Aorta (tissue), 5 donors: ENCODE measurements around the gene ZRANB3. TPM values are rescaled to one million over a fixed set of nuclear protein-coding genes. Genes with fewer than 3 reads are reported as not detected.
"Not testable (repeated sequence)": the region's sequence is repeated elsewhere in the genome, so short reads cannot be mapped to it uniquely, and the experiment has no call there.

ENCODE experiments used
- ATAC-seq: fragments of 200-7000 bp; cut with Tn5 transposase; one replicate; pipeline ENCODE4 v1.9.1; 2022; ENCODE audit warnings: moderate library complexity; ENCODE audit not compliant: low FRiP score
- DNase-seq, 2 donors: peaks; one replicate each; pipeline ENCODE4 v3.0.0-alpha.2; 2020
- H3K27ac ChIP-seq, 2 donors: one replicate each; pipeline ENCODE4 v1.5.1; 2013; ENCODE audit warnings: low read length in 2 of 2, mild to moderate bottlenecking in 2 of 2, moderate library complexity in 2 of 2, control low read depth in 1 of 2, inconsistent platforms in 1 of 2, low read depth in 1 of 2
- H3K27me3 ChIP-seq, 2 donors: one replicate each; pipeline ENCODE4 v1.6.1; 2013; ENCODE audit warnings: control low read depth in 1 of 2, low read length in 1 of 2, mild to moderate bottlenecking in 1 of 2, moderate library complexity in 1 of 2; ENCODE audit not compliant: insufficient read depth in 2 of 2, control insufficient read depth in 1 of 2
- H3K36me3 ChIP-seq, 2 donors: one replicate each; pipeline ENCODE4 v1.6.1; 2013; ENCODE audit warnings: control low read depth in 1 of 2, low read length in 1 of 2, mild to moderate bottlenecking in 1 of 2; ENCODE audit not compliant: insufficient read depth in 2 of 2, control insufficient read depth in 1 of 2
- H3K4me1 ChIP-seq, 2 donors: one replicate each; pipeline ENCODE4 v1.6.1; 2013; ENCODE audit warnings: low read length in 2 of 2, control low read depth in 1 of 2, mild to moderate bottlenecking in 1 of 2, moderate library complexity in 1 of 2; ENCODE audit not compliant: insufficient read depth in 2 of 2, control insufficient read depth in 1 of 2
- H3K4me3 ChIP-seq, 2 donors: one replicate each; pipeline ENCODE4 v1.5.1; 2013; ENCODE audit warnings: low read length in 2 of 2, control low read depth in 1 of 2, mild to moderate bottlenecking in 1 of 2
- H3K9me3 ChIP-seq: one replicate; pipeline ENCODE4 v1.6.1; 2013; ENCODE audit warnings: mild to moderate bottlenecking, low read length; ENCODE audit not compliant: control insufficient read depth
- WGBS, 2 donors: extraction: QIAGEN DNeasy Blood & Tissue Kit; methylation state at CpG; one replicate each; pipeline ENCODE4 v1.1.7; 2013; 5-methylcytosine and 5-hydroxymethylcytosine counted together
- intact Hi-C, 2 donors: fragments of 100-400 bp; cut with DNase I; formaldehyde crosslinking; loops; one replicate each; pipeline versions ENCODE4 v1.14.2 to v1.15.0; 2022
- polyA plus RNA-seq, 2 donors: library from polyadenylated mRNA; stranded (reverse); fragments of 200-250 nt; gene quantifications; one replicate each; pipeline ENCODE4 v1.2.3, GENCODE V29; 2013
- total RNA-seq, 2 donors: library from RNA; stranded (reverse); fragmentation: NEBNext Ultra II Directional; extraction: Animal tissue kit (Norgen Biotek cat#: 25700); gene quantifications; one replicate each; pipeline ENCODE4 v1.2.1, GENCODE V29; 2021
- donor health status: healthy with polysubstance abuse.
- donor health status: Bipolar disorder and iron deficiency.
- donor health status: DM: no; HTN: no; CAD: no.
- donor health status: DM: no; HTN: no; CAD: no.
- donor health status: DM: yes; HTN: yes; CAD: no.

The ZRANB3 gene
- total and polyA plus RNA-seq, 4 donors: 3.6 to 4.2 (median 3.8) TPM; not detected in 1

DNA sequence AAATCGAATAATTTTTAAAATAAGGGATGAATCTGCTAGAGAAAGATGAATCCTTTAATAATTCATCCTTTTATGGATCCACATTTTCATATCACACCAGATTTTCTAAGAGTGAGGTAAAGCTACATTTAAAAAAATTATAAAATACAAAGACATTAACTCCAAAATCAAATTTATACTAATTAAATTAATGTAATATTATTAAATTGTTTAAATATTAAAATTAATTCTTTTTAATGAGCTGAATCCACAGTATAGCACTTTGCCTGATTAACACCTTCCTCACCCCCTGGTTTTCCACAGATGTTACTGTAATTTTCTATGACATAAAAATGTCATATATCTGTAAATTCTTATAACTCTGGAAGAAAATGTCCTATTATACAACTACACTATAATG lies 26.2 kb downstream of the ZRANB3 start:
- no peak for DNase-seq
- Histone ChIP-seq H3K27me3 (no peaks in the 10 kb centered on the region), H3K36me3 (no peaks in the 10 kb centered on the region), H3K4me3 (no peak overlapping the region), H3K27ac (no peak overlapping the region), H3K9me3 (peaks cover 2% of the 10 kb centered on the region), H3K4me1 (peaks cover 0 to 2% of the 10 kb centered on the region in 2 donors)
- WGBS, 2 donors: 89 to 90% methylated on average over 1 of the region's 1 CpG
- intact Hi-C loops: no loop called here
- no peak for ATAC-seq

DNA sequence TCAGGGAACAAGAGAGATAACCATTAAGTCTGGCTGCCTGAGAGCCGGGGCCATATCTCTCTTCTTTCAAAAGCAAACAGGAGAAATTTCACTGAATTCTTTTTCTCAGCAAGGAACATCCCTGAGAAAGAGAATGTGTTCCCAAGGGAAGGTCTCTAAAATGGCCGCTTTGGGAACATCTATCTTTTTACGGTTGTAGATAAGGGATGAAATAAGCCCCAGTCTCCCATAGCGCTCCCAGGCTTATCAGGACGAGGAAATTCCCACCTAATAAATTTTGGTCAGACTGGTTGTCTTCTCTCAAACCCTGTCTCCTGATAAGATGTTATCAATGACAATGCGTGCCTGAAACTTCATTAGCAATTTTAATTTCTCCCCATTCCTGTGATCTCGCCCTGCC lies 32.4 kb downstream of the ZRANB3 start:
- DNase-seq, H3K4me1 ChIP-seq, H3K4me3 ChIP-seq, H3K27ac ChIP-seq, intact Hi-C loops, ATAC-seq, H3K9me3 ChIP-seq, H3K27me3 ChIP-seq, H3K36me3 ChIP-seq: not testable (repeated sequence)
- WGBS, 2 donors: 98% methylated on average over 7 of the region's 7 CpGs

DNA sequence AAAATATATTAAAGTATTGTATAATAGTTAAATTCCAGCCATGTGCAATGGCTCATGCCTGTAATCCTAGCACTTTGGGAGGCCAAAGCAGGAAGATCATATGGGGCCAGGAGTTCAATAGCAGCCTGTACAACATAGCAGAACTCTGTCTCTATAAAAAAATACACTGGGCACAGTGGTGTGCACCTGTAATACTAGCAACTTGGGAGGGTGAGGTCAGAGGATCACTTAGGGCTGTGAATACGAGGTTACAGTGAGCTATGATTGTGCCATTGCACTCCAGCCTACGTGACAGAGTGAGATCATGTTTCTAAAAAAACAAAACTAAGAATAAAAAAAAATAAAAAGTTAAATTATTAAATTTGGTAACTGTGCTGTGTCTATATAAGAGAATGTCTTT lies 36.1 kb downstream of the ZRANB3 start:
- no peak for DNase-seq
- intact Hi-C loops: no loop called here
- Histone ChIP-seq H3K9me3 (peaks cover 1% of the 10 kb centered on the region), H3K4me3 (no peak overlapping the region), H3K4me1 (no peaks in the 10 kb centered on the region), H3K27me3 (no peaks in the 10 kb centered on the region), H3K27ac (no peak overlapping the region), H3K36me3 (no peaks in the 10 kb centered on the region)
- 53 to 57% methylated on average over 2 of the region's 2 CpGs for WGBS, 2 donors
- ATAC-seq: no peak

DNA sequence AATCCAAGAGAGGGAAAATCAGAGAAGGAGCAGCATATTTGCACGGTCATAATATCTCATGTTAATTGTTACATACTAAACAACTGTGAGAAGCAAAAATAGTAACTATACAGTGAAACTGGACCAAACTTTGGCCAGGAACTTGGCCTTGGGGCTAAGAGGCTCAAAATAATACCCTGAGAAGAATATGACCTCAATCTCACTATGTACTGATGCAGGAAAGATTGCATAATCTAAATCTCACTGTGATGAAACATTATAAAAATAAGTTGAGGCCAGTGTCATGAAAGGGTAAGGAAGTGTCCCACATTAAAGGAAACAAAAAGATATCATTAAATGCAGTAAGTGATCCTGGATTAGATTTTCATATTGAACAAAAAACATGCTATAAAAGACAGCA lies 36.5 kb downstream of the ZRANB3 start:
- H3K4me1 ChIP-seq: no peaks in the 10 kb centered on the region
- H3K4me3 ChIP-seq: no peak overlapping the region
- intact Hi-C loops: no loop called here
- H3K27me3 ChIP-seq: no peaks in the 10 kb centered on the region
- 69 to 83% methylated on average over 1 of the region's 1 CpG for WGBS, 2 donors
- H3K27ac ChIP-seq: no peak overlapping the region
- no peaks in the 10 kb centered on the region for H3K36me3 ChIP-seq
- ATAC-seq: no peak
- peaks cover 1% of the 10 kb centered on the region for H3K9me3 ChIP-seq
- DNase-seq: no peak

DNA sequence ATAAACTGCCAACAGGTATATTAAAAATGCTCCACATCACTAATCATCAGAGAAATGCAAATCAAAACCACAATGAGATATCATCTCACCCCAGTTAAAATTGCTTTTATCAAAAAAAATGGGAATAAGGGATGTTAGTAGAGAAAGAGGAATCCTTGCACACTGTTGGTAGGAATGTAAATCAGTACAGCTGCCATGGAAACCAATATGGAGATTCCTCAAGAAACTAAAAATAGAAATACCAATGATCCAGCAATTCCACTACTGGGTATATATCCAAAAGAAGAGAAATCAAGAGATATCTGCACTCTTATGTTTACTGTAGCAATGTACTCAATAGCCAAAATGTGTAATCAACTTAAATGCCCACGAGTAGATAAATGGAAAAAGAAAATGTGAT lies 40.6 kb downstream of the ZRANB3 start:
- peaks cover 2% of the 10 kb centered on the region for H3K9me3 ChIP-seq
- no peaks in the 10 kb centered on the region for H3K4me1 ChIP-seq
- WGBS, 2 donors: 95 to 97% methylated on average over 1 of the region's 1 CpG
- no peak for DNase-seq
- no peak overlapping the region for H3K27ac ChIP-seq
- H3K36me3 ChIP-seq: peaks cover 0 to 6% of the 10 kb centered on the region in 2 donors
- no peaks in the 10 kb centered on the region for H3K27me3 ChIP-seq
- intact Hi-C loops: no loop called here
- H3K4me3 ChIP-seq: no peak overlapping the region
- ATAC-seq: no peak

GRCh38 chr2:135485441-135485840 lies 45.6 kb downstream of the ZRANB3 start:
- no peaks in the 10 kb centered on the region for H3K4me1 ChIP-seq
- no peaks in the 10 kb centered on the region for H3K27me3 ChIP-seq
- intact Hi-C loops: no loop called here
- no peak overlapping the region for H3K4me3 ChIP-seq
- DNase-seq: no peak
- no peak overlapping the region for H3K27ac ChIP-seq
- peaks cover 1 to 6% of the 10 kb centered on the region in 2 donors for H3K36me3 ChIP-seq
- 97% methylated on average over 4 of the region's 4 CpGs for WGBS, 2 donors
- peaks cover 2% of the 10 kb centered on the region for H3K9me3 ChIP-seq
- ATAC-seq: no peak

GRCh38 chr2:135475128-135475527 lies 55.9 kb downstream of the ZRANB3 start:
- H3K4me1 ChIP-seq: no peaks in the 10 kb centered on the region
- intact Hi-C loops: no loop called here
- no peaks in the 10 kb centered on the region for H3K27me3 ChIP-seq
- H3K4me3 ChIP-seq: no peak overlapping the region
- ATAC-seq (no peak), DNase-seq (no peak)
- no peak overlapping the region for H3K27ac ChIP-seq
- H3K9me3 ChIP-seq: no peaks in the 10 kb centered on the region
- H3K36me3 ChIP-seq: no peaks in the 10 kb centered on the region

DNA sequence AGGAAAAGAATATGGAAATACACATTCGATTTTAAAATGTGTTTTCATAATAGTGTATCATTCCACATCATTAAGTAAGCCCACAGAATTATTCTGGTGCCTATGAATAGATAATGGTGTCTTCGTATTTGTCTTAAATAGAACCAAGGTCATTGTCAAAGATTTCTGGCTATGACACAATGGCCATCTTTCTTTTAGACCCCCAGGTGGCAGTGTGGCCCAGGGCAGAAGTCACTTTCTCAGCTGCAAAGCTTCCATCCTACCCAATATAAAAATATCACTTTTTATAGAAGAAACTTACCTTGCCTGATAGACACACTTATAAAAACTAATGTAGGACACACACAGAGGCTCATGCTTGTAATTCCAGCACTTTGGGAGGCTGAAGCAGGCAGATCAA lies 57.5 kb downstream of the ZRANB3 start:
- H3K4me1 ChIP-seq: no peaks in the 10 kb centered on the region
- no peak for ATAC-seq
- H3K36me3 ChIP-seq: no peaks in the 10 kb centered on the region
- intact Hi-C loops: no loop called here
- H3K27me3 ChIP-seq: no peaks in the 10 kb centered on the region
- no peak overlapping the region for H3K4me3 ChIP-seq
- H3K27ac ChIP-seq: no peak overlapping the region
- no peak for DNase-seq
- WGBS, 2 donors: 81 to 86% methylated on average over 2 of the region's 2 CpGs
- H3K9me3 ChIP-seq: no peaks in the 10 kb centered on the region

DNA sequence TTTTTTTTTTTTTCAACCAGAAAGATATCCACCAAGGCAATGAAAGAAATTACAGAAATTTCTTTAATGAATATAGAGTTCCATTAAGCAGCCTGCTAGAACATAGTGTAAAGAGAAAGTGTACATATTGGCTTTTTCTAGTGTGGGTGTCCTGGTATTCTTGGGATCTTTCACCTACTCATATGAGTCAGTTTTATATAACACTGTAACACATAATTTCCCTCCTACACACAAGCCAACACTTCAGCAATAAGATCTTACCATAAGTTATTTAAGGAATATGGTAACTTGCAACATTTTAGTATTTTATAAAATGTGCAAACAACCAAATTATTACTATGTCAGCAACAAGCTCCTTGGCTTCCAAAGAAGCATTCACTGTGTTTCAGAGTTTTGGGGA lies 59.9 kb downstream of the ZRANB3 start:
- H3K27ac ChIP-seq: no peak overlapping the region
- DNase-seq (no peak), ATAC-seq (no peak)
- H3K27me3 ChIP-seq: no peaks in the 10 kb centered on the region
- H3K9me3 ChIP-seq: no peaks in the 10 kb centered on the region
- intact Hi-C loops: no loop called here
- H3K36me3 ChIP-seq: no peaks in the 10 kb centered on the region
- no peaks in the 10 kb centered on the region for H3K4me1 ChIP-seq
- no peak overlapping the region for H3K4me3 ChIP-seq
